GM19438 (cell line): ENCODE results near the gene ALDH2.
"Not testable (repeated sequence)": the region's sequence is repeated elsewhere in the genome, so short reads cannot be mapped to it uniquely, and the experiment has no call there.

Source experiments
- ATAC-seq: cut with Tn5 transposase; IDR thresholded peaks from one replicate; pipeline ENCODE4 v1.9.1; 2021; ENCODE audit warnings: low read depth; ENCODE audit not compliant: unreplicated experiment

ALDH2 gene

GRCh38 chr12:111819191-111820158 lies 52.7 kb downstream of the ALDH2 start:
- ATAC-seq, result no peak

- not testable (repeated sequence) for ATAC-seq
These were observed 54.1 kb downstream of the ALDH2 start for GRCh38 chr12:111820828-111821227.

GRCh38 chr12:111822886-111823285 lies 56.2 kb downstream of the ALDH2 start:
- no peak for ATAC-seq

- no peak for ATAC-seq
These were observed 57.2 kb downstream of the ALDH2 start for GRCh38 chr12:111823891-111824290.

GRCh38 chr12:111824312-111824711 lies 57.6 kb downstream of the ALDH2 start:
- ATAC-seq, result not testable (repeated sequence)

- ATAC-seq, result no peak
These were observed 58.8 kb downstream of the ALDH2 start for GRCh38 chr12:111825509-111825908.

GRCh38 chr12:111826316-111826715 lies 59.6 kb downstream of the ALDH2 start:
- ATAC-seq, result no peak

GRCh38 chr12:111826992-111827391 lies 60.3 kb downstream of the ALDH2 start:
- ATAC-seq, result no peak

GRCh38 chr12:111827907-111828306 lies 61.2 kb downstream of the ALDH2 start:
- no peak for ATAC-seq

GRCh38 chr12:111828338-111828979 lies 61.7 kb downstream of the ALDH2 start:
- ATAC-seq, result no peak

GRCh38 chr12:111829635-111830034 lies 62.9 kb downstream of the ALDH2 start:
- not testable (repeated sequence) for ATAC-seq

GRCh38 chr12:111834740-111835386 lies 68.1 kb downstream of the ALDH2 start:
- not testable (repeated sequence) for ATAC-seq

GRCh38 chr12:111835531-111836181 lies 68.9 kb downstream of the ALDH2 start:
- ATAC-seq, result not testable (repeated sequence)

GRCh38 chr12:111838353-111838752 lies 71.6 kb downstream of the ALDH2 start:
- ATAC-seq, result no peak

- no peak for ATAC-seq
These were observed 74.1 kb downstream of the ALDH2 start for GRCh38 chr12:111840807-111841206.

- ATAC-seq, result peak; percentile 11
These were observed 74.6 kb downstream of the ALDH2 start for GRCh38 chr12:111841236-111841749.

GRCh38 chr12:111841750-111842555 lies 75.2 kb downstream of the ALDH2 start, which contains the start of gene MAPKAPK5:
TSS of gene MAPKAPK5 (plus strand) at chr12:111842228. CDS start at chr12:111842734, 506 bp downstream.
- ATAC-seq, result peak; percentile 71

GRCh38 chr12:111842556-111843396 lies 76.0 kb downstream of the ALDH2 start:
- ATAC-seq, result peak; percentile 13

- ATAC-seq, result no peak
These were observed 79.3 kb downstream of the ALDH2 start for GRCh38 chr12:111846016-111846415.
